Stomach (tissue), 4 donors: ENCODE data around the gene GSG1L.
"Not testable (repeated sequence)": the region's sequence is repeated elsewhere in the genome, so short reads cannot be mapped to it uniquely, and the experiment has no call there.

ENCODE experiments used
- POLR2AphosphoS5 ChIP-seq, 3 donors: sonication (generic); formaldehyde crosslinking; IDR thresholded peaks; one replicate each; pipeline ENCODE4 v1.6.1; 2016; ENCODE audit warnings: antibody characterized with exemption in 3 of 3
- TF ChIP-seq, protein P1 (sequence below), 7 experiments: fragments of 450-650 bp in 4 of 7; fragments of 200-600 bp in 3 of 7; sonication (generic) in 3 of 7; IDR thresholded peaks; one replicate each; pipeline ENCODE4 v1.5.1; 2016 to 2019; ENCODE audit warnings: antibody characterized with exemption in 7 of 7, control low read depth in 2 of 7, mild to moderate bottlenecking in 1 of 7

- not testable (repeated sequence) for TF ChIP-seq POLR2AphosphoS5 (IDR thresholded peaks at IDR 0.05)
- TF ChIP-seq, protein P1, sequence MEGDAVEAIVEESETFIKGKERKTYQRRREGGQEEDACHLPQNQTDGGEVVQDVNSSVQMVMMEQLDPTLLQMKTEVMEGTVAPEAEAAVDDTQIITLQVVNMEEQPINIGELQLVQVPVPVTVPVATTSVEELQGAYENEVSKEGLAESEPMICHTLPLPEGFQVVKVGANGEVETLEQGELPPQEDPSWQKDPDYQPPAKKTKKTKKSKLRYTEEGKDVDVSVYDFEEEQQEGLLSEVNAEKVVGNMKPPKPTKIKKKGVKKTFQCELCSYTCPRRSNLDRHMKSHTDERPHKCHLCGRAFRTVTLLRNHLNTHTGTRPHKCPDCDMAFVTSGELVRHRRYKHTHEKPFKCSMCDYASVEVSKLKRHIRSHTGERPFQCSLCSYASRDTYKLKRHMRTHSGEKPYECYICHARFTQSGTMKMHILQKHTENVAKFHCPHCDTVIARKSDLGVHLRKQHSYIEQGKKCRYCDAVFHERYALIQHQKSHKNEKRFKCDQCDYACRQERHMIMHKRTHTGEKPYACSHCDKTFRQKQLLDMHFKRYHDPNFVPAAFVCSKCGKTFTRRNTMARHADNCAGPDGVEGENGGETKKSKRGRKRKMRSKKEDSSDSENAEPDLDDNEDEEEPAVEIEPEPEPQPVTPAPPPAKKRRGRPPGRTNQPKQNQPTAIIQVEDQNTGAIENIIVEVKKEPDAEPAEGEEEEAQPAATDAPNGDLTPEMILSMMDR (IDR thresholded peaks at IDR 0.05), result not testable (repeated sequence)
Measured at GRCh38 chr16:27743001-27743400, 320.5 kb downstream of the GSG1L start.
